ENCODE data around the gene PTMA.

- TF ChIP-seq, protein P1, sequence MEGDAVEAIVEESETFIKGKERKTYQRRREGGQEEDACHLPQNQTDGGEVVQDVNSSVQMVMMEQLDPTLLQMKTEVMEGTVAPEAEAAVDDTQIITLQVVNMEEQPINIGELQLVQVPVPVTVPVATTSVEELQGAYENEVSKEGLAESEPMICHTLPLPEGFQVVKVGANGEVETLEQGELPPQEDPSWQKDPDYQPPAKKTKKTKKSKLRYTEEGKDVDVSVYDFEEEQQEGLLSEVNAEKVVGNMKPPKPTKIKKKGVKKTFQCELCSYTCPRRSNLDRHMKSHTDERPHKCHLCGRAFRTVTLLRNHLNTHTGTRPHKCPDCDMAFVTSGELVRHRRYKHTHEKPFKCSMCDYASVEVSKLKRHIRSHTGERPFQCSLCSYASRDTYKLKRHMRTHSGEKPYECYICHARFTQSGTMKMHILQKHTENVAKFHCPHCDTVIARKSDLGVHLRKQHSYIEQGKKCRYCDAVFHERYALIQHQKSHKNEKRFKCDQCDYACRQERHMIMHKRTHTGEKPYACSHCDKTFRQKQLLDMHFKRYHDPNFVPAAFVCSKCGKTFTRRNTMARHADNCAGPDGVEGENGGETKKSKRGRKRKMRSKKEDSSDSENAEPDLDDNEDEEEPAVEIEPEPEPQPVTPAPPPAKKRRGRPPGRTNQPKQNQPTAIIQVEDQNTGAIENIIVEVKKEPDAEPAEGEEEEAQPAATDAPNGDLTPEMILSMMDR (IDR thresholded peaks at IDR 0.05; ENCODE audit: low read length): no peak
- TF ChIP-seq EZH2 (optimal IDR thresholded peaks at IDR 0.05; ENCODE audit: low read depth, low read length): no peak
- TF ChIP-seq EZH2phosphoT487 (IDR thresholded peaks at IDR 0.05; ENCODE audit: low read length): no peak
Observed at GRCh38 chr2:231686192-231687100, 21.9 kb upstream of the PTMA start.

Data from MM.1S (cell line).